T-helper 1 cell treated with Interleukin-12 subunit alpha and Interleukin-12 subunit beta and Interleukin-4 antibody, amounts not matched to agents 30 ng/mL and 1 ng/mL, for 36 hours (primary cell): Measurements from ENCODE around the gene ACOX1. TPM values are rescaled to one million over a fixed set of nuclear protein-coding genes. Genes with fewer than 3 reads are reported as not detected.
"Not testable (repeated sequence)": the region's sequence is repeated elsewhere in the genome, so short reads cannot be mapped to it uniquely, and the experiment has no call there.

Experiments used
- intact Hi-C: fragments of 100-400 bp; cut with micrococcal nuclease; formaldehyde crosslinking; loops from one replicate; pipeline ENCODE4 v1.15.1; 2024
- total RNA-seq: library from RNA; stranded (reverse); gene quantifications from 2 replicates; pipeline ENCODE4 v1.2.3, GENCODE V29; 2022

ACOX1 gene
- total RNA-seq, 1 donor from 2014 or later: 38.1 TPM

DNA sequence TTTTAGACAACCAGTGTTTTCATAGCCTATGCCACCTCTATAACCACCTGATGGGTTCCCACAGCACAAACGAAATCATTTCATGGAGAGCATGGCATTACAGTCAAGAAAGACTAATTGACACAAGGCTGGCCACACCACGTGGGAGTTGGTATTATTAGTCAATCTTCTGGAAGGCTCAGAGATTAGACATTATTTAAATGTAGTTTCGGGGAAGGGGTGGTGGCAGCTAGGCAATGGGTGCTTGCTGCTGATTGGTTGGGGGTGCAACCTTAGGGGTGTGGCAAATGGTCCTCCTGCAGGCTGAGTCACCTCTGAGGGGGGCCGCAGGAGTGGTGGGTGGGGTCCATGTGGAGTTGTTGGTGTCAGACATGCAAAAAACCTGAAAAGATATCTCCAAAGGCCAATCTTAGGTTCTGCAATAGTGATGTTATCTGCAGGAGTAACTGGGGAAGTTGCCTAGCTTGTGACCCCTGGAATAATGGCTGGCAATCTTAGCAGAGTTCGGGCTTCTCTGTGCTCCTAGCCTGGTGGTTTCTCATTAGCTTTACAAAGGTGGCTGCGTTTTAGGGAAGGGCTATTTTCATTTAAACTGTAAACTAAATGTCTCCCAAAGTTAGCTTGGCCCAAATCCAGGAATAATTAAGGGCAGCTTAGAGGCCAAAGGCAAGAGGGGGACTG, 4.7 kb upstream of the ACOX1 start:
- intact Hi-C loops: no loop called here

DNA sequence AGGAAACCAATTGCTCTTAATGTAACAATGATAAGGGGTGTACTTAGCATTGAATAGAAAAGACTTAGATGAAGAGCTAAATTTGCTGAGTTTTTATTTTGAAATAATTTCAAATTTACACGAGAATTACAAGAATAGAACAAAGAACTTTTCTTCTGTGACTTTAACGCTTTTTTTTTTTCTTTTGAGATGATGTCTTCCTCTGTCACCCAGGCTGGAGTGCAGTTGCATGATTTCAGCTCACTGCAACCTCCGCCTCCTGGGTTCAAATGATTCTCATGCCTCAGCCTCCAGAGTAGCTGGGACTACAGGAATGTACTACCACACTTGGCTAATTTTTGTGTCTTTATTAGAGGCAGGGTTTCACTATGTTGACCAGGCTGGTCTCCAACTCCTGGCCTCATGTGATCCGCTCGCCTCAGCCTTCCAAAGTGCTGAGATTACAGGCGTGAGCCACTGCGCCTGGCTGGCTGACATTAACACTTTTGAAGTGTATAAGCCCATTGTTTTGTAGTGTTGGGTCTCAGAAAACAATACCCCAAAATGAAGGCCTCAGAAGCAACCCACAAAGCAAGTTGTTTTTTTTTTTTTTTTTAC, 2.2 kb upstream of the ACOX1 start:
- intact Hi-C loops: no loop called here

DNA sequence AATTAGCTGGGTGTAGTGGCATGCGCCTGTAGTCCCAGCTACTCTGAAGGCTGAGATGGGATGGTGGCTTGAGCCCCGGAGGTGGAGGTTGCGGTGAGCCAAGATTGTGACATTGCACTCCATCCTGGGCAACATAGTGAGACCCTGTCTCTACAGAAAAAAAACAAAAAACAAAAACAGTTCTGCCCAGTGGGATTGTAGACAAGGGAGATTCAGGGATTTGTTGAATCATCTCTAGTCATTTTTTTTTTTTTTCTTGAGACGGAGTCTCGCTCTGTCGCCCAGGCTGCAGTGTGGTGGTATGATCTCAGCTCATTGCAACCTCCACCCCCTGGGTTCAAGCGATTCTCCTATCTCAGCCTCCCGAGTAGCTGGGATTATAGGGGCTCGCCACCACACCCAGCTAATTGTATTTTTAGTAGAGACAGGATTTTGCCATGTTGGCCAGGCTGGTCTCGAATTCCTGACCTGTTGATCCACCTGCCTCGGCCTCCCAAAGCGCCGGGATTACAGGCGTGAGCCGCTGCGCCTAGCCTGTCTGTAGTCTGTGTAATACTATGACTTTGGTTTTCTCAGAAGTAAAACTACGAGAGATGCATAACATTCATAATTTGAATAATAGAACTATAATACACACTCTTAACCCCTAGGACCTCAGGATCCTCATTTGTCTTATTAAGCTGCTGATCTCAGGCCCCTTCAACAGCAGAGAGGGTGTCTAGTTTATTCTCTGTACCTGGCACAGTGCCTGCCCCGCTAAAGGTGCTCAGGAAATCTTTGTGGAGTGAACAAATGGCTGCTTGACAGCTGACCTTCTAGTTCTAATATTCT, 1.4 kb upstream of the ACOX1 start:
- intact Hi-C loops: no loop called here

DNA sequence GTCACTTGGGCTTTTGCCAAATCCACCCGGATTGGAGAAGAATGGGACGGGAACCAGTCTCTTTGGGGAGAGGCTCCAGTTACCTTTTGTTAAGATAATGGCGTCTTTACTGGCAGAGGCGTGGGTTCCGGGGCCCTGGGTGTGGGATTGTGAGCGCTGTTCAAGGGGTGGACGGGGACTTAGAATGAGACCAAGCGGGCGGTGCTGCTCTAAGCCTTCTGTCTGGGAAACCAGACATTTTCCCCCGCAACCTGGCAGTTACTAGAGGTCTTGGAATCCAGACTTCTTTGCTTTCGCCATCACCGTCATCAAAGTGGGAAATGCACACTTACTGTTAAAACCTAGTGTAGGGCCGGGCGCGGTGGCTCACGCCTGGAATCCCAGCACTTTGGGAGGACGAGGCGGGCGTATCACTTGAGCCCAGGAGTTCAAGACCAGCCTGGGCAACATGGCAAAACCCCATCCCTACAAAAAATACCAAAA, 780 bp upstream of the ACOX1 start:
- intact Hi-C loops: loop anchor here (1.0 to 2.0 kb wide), 14 partner anchors 17 to 691 kb away; partner anchors contain the start of genes EXOC7, FBF1, SRP68 and TMEM94

DNA sequence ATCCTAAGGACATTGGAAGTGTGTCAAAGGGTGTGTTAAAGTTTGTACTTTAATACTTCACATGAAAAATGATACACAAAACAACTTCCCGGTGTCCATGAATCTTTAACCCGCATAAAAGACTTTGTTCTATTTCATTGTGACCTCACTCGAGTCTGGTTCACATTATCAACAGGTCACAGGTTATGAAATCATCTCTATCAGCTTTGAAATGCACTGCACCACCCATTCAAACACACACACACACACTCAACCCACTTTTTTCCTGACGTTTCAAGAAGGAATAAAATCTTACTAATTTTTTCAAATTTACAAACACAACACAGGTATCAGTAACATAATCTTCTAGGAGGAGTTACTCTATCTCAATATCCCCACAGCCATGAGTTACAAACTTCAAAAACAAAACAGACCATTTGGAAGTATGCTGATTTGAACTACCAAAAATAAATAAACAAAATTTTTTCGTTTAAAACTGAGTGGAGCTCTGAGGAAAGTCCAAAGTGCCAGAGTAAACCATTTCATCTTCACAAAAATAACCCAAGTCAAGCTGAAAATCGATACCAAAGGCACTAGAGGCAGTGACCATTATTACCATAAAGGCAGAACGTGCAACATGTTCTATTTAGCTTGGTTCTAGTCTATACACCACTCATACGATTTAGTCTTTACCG, 2.7 kb downstream of the ACOX1 start:
- intact Hi-C loops: no loop called here

DNA sequence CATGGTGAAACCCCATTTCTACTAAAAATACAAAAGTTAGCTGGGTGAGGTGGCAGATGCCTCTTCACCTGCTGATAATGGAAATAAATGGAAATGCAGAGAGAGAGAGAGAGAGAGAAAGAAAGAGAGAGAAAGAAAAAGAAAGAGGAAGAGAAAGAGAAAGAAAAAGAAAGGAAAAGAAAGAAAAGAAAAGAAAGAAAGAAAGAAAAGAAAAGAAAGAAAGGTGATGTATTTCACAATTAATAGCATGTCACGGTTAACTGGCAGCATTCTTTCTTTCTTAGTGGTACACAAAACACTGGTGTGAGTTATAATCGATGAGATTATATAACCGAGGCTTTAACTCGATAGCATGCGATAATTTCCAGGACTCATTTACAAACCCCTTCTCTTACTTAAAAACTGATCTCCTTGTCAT, 3.2 kb downstream of the ACOX1 start:
- intact Hi-C loops: no loop called here

DNA sequence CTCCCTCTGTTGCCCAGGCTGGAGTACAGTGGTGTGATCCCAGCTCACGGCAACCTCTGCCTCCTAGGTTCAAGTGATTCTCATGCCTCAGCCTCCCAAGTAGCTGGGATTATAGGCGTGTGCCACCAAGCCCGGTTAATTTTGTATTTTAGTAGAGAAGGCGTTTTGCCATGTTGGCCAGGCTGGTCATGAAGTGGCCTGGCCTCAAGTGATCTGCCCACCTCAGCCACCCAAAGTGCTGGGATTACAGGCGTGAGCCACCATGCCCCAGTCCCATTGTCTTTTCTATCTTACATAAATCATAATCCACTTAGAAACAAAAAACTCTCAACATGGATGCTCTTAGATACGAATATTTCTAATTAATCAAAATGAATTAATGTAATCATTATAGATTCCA, 3.8 kb downstream of the ACOX1 start:
- intact Hi-C loops: not testable (repeated sequence)

DNA sequence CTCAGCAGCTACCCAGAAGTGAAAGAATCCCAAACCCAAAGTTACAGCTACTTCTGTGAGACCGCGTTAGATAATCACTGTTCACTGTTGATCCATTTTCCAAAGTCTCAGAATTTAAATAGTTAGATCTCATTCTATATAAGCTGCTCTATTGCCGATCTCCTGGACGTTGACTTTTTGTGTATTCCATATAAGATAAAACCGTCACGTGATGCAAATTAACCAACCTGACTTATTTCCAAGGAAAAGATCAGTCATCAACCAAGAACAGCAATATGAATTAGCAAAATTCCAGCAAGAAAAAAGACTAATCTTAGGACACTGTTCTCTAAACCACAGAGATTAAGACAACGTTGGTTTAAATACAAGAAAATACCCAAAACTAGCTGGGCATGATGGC, 8.3 kb downstream of the ACOX1 start:
- intact Hi-C loops: no loop called here

DNA sequence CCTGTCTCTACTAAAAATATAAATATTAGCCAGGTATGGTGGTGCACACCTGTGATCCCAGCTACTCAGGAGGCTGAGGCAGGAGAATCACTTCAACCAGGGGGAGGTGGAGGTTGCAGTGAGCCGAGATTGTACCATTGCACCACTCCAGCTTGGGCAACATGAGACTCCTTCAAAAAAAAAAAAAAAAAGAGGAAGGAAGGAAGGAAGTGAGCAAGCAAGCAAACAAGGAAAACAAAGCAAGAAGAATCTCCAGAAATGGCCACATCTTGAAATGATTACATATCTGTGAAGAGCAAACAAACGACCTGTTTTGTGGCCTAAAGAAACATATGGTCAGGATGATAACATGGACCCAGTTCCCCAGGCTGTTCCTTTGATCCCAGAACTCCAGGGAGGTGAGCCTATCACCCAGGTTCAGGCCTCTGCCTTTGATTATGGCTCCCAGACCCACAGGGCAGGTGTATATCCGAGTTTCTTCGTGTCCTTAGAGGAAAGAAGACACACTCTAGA, 8.9 kb downstream of the ACOX1 start:
- intact Hi-C loops: no loop called here

DNA sequence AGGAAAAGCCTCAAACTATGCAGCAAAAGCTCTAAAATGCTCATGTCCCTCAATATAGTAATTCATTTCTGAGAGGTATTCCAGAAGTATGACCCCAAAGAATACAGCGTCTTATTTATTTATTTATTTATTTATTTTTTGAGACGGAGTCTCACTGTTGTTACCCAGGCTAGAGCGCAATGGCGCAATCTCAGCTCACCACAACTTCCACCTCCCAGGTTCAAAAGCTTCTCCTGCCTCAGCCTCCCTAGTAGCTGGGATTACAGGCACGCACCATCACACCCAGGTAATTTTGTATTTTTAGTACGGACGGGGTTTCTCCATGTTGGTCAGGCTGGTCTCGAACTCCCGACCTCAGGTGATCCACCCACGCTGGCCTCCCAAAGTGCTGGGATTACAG, 9.9 kb downstream of the ACOX1 start:
- intact Hi-C loops: not testable (repeated sequence)

DNA sequence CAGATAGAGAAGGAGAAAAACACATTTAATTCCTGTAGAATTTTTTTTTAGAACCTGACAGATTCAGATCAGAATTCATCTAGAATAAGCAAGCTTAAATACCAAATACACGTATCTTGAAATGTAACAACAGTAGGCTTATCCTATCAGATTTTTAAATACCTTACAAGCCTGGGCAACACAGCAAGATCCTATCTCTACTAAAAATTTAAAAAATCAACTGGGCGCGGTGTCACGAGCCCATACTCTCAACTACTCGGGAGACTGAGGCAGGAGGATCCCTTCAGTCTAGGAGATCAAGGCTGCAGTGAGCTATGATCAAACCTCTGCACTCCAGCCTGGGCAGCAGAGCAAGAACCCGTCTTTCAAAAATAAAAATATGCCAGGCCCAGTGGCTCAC, 13.5 kb downstream of the ACOX1 start:
- intact Hi-C loops: no loop called here

DNA sequence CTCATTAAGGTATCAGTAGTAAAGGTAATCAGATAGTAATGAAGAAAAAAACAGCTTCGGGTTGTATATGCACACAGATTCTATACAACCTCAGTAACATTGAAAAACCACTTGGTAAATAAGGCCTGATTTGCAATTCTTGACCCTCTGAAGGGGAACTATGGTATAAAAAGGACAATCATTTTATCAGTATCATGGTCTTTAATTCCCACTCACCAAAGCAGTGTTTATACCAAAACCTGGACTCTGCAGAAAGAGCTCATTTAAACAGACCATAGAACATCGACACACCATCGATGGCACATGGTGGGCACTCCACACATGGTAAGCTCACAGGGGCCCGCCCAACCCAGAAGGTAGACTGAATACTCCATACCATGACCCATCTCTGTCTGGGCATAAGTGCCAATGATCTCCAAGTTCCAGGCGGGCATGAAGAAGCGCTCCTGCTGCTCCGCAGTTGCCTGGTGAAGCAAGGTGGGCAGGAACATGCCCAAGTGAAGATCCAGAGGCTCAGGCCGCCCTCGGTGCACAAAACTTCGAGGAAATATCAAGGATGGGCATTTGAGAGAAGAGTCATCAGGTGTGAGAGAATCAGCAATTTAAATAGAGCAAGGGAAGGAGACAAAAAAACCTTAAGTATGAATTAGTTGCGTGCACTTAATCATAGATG, 19.0 kb downstream of the ACOX1 start:
- intact Hi-C loops: no loop called here

DNA sequence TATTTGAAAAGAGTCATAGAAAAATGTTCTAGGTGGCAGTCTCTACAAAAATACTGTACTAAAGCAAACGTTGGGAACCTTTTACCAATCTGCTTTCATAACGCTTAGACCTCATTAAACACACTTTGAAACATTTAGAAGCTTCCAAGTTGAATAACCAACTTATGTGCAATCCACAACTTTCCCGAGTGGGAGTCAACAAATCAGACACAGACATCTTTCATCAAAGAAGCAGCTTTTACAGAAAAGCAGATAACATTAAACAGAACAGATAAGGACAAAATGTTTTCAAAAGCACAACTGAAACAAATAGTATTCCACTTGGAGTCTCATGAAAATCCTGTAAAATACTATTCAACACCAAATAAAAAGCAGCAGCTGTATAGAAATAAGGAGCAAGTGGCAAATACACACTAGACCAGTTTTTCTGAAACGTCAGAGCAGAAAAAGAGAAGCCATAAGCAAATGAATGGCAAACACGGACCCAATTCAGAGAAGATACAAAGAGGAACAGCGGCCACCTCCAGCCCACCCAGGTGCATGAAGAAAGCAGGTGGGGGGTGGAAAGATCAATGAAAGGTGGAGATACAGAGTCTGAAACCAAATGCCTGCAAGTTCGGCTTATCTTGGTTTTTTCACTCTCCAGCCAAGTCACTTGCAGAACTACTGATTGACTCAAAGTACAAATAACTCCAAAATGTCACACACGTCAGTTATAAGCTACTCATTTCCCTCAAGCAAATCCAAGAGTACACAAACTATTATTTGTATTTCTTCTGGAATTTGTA, 19.7 kb downstream of the ACOX1 start:
- intact Hi-C loops: no loop called here

DNA sequence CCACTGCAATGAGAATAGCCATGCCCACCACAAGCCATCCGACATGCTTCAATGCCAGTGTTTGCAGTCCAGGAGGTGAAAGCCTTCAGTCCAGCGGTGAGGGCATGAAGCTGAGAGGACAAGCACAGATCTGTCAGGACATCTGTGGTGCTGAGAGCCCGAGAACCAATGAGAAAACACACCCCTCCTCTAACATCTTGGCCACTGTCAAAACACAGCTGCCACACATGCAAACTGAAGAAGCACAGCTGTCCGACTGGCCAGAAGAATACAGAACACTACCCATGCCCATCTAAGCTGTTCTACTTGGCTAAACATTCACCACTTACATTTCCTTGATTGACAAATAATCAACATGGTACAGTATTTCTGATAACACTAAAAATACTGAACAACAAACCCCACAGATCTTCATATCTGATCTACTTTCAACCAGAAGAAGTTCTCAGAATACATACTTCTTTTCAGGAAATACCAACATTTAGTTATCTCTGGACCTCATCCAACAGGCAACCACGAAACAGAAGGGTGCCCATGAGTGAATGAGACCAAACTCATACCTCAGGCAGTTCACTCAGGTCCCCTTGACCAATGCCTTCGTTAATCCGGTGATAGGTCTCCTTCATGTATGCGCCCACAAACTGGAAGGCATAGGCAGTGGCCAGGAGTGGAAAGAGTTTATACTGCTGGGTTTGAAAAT, 28.0 kb downstream of the ACOX1 start:
- intact Hi-C loops: no loop called here

DNA sequence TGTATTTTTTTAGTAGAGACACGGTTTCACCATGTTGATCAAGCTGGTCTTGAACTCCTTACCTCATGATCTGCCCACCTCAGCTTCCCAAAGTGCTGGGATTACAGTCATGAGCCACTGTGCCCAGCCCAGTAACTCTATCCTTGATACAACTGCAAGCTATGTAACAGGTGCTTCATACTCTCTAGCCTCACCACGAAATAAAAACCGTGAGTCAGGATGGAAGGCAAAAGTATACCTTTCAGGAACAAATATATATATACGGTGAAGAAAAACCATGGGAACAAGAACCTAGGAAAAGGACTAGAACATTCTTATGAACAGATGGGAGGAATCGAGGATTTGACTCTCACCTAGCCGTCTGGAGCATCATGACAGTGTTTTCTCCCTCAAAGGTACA, 28.5 kb downstream of the ACOX1 start:
- intact Hi-C loops: no loop called here

DNA sequence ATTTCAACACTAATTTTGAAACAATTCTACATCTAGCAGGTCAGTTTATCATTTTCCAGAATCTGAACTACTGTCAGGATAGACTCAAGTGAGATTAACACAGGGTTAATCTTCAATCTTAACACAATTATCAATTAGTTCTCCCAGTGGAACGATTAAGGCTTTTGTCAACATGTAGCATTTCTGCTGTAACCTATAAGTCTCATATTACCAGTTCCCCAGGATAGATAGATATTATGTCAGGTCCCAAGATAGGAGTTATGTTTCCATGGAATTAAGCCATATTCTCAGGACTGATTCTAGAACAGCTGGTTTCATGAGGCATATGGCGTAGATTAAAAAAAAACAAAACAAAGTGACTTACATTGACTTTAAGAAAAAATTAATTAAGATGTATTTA, 33.8 kb downstream of the ACOX1 start:
- intact Hi-C loops: no loop called here

DNA sequence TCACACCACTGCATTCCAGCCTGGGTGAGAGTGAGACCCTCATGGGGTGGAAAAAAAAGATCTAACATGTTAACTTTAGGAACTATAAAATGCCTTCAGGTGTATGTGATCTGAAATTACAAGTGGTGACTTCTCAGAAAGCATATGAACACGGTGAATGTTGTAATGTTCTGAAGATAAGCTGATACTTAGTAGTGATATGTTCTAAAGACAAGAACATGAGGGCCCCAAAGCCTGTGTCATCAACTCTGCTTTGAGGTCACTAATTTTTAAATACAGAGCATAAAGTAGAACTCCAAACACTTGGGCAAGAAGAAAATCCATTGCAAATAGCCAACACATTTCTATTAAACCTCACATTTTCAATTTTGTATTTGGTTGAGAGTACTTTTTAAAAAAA, 35.5 kb downstream of the ACOX1 start:
- intact Hi-C loops: no loop called here

DNA sequence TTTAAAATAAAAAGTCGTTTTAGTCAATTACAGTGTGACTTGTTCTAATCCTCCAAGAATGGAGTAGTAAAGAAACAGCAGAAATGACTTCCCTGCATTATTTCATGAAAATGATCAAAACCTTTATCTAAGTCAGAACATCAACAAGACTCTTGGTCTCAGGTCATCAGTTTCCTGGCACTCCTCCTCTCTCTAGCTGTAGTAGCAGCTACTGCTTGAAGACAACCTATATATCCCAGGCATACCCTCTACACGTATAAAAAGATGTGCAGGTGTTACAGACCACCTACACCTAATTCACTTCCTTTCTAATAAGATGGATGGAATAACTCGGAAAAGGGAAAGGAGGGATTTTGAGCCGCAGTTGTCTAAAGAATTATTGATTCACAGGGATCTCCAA, 36.5 kb downstream of the ACOX1 start:
- intact Hi-C loops: no loop called here

DNA sequence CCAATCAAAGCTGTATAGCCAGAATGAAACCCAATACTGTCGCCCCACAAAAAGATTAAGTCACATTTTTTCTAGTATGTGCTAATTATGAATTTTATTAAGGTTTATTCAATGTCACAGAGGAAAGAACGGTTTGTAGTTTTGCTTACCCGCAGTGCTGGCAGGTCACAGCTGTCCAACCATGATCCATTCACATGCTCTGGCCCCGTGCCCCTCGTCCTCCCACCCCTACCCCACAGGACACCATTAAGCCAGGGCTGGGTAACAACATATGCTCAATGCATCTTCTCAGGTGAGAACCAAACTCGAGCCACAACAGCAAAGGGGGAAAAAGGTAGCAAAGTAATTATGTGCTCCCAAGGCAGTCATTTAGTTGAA, 37.5 kb downstream of the ACOX1 start:
- intact Hi-C loops: loop anchor here (1.0 to 2.0 kb wide), 9 partner anchors 36 to 616 kb away; partner anchors contain the start of genes ACOX1, EXOC7, TEN1 and TRIM65
